Measurements from ENCODE around the gene PARD3. TPM values are rescaled to one million over a fixed set of nuclear protein-coding genes. Genes with fewer than 3 reads are reported as not detected.
"Not testable (repeated sequence)": the region's sequence is repeated elsewhere in the genome, so short reads cannot be mapped to it uniquely, and the experiment has no call there.

PARD3 gene
- total RNA-seq, 1 experiment from 2014 or later = 46.3 TPM

DNA sequence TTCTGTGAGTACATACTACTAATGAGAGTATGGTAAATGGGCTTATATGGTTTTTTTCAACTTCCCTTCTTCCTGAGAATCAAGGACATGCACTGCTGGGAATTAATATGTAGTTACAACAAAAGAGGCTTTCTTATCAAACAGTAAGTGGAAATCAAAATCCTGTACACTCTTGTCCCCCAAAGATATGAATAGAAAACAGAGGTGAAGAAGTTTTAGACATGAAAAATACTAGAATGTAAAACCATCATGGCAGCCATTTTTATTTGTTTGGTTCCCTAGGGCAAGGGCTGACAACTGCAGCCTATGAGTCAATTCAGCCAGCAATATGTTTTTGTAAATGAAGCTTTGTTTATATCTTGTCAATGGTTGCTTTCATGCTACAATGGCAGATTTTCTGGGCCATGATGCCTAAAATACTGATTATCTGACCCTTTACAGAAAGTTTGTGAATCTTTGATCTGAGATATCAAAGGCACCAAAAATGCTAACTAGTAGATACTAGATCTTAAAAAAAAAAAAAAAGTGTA, 422.4 kb downstream of the PARD3 start:
- no peaks in the 10 kb centered on the region for H3K27me3 ChIP-seq (ENCODE audit: insufficient read depth, low read length)
- no peaks in the 10 kb centered on the region for H3K79me2 ChIP-seq (ENCODE audit: insufficient read depth, low read length)
- intact Hi-C loops (cut with micrococcal nuclease) = no loop called here
- no peak overlapping the region for H2AFZ ChIP-seq (ENCODE audit: low read depth, low read length, poor library complexity, severe bottlenecking)
- no peaks in the 10 kb centered on the region for H3K9me3 ChIP-seq (ENCODE audit: control insufficient read depth in 1 of 2, insufficient read depth in 1 of 2, low read depth in 1 of 2, low read length in 2 of 2)
- CTCF ChIA-PET = interaction anchor here (0.9 to 1.0 kb wide), 2 partner anchors 10 to 1200 kb away, joined by 3 read pairs; no protein-coding TSS in a partner anchor
- TF ChIP-seq ZFX (IDR thresholded peaks at IDR 0.05) (no peak), EZH2 (IDR thresholded peaks at IDR 0.05) (no peak), CTCF (IDR thresholded peaks at IDR 0.05 in 2 of 3, conservative IDR thresholded peaks at IDR 0.05 in 1 of 3; ENCODE audit: borderline replicate concordance in 1 of 3, insufficient read depth in 1 of 3, low read depth in 2 of 3, low read length in 2 of 3) (no peak), POLR2A (IDR thresholded peaks at IDR 0.05; ENCODE audit: borderline replicate concordance, extremely low read depth, insufficient read depth, insufficient read length) (no peak), EZH2phosphoT487 (IDR thresholded peaks at IDR 0.05; ENCODE audit: borderline replicate concordance) (no peak), SIN3A (IDR thresholded peaks at IDR 0.05; ENCODE audit: low read depth) (no peak), FOSL1 (IDR thresholded peaks at IDR 0.05; ENCODE audit: low read depth) (no peak), EGR1 (IDR thresholded peaks at IDR 0.05; ENCODE audit: low read depth) (no peak)
- no peaks in the 10 kb centered on the region for H3K9me2 ChIP-seq (ENCODE audit: insufficient read depth)
- RAD21 ChIA-PET (ENCODE audit: low non-redundant PET in 1 of 2, low total read pairs in 2 of 2, uncharacterized antibody in 2 of 2, unreplicated experiment in 2 of 2) = no interaction called here
- no peak overlapping the region for H3K27ac ChIP-seq (ENCODE audit: low read depth, low read length)
- no peak overlapping the region for H3K4me3 ChIP-seq (replicated peaks in 1 of 2; ENCODE audit: low read depth in 1 of 2, low read length in 2 of 2)
- POLR2A ChIA-PET = no interaction called here
- no peaks in the 10 kb centered on the region for H3K4me1 ChIP-seq (ENCODE audit: control insufficient read depth in 1 of 2, insufficient read depth in 2 of 2, low read length in 2 of 2)
- BruUV-seq (replicated peaks) = no TSS peak
- DNase-seq (ENCODE audit: low read depth, low spot score) (no peak), ATAC-seq (no peak)
- H3K36me3 ChIP-seq (ENCODE audit: control insufficient read depth in 1 of 2, insufficient read depth in 2 of 2, low read length in 2 of 2) = no peaks in the 10 kb centered on the region
- no peak overlapping the region for H3K9ac ChIP-seq (ENCODE audit: low read length)
- no peak overlapping the region for H3K4me2 ChIP-seq (ENCODE audit: low read length)
- no peaks in the 10 kb centered on the region for H4K20me1 ChIP-seq (ENCODE audit: insufficient read depth)

DNA sequence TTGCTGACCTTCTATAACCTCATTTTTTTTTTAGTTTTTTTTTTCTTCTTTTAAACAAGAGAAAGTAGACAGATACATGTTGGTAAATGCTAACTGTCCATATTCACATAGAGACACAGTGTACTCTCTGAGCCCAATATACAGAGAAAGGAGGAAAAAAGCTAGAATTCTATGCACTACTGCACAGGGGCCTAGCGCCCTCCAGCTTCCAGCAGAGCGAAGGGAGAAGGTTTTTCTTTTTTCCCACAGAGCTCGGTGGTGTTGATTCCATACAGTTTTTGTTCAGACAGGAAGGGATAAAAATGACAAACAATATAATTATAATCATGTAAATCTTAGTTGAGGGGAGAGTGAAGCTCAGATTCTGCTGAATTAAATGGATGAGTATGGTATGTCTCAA, 423.9 kb downstream of the PARD3 start:
- POLR2A ChIA-PET; H3K27me3 ChIP-seq (ENCODE audit: insufficient read depth, low read length); H3K27ac ChIP-seq (ENCODE audit: low read depth, low read length); H3K79me2 ChIP-seq (ENCODE audit: insufficient read depth, low read length); H3K36me3 ChIP-seq (ENCODE audit: control insufficient read depth in 1 of 2, insufficient read depth in 2 of 2, low read length in 2 of 2); BruUV-seq (replicated peaks); H3K9ac ChIP-seq (ENCODE audit: low read length); DNase-seq (ENCODE audit: low read depth, low spot score); ATAC-seq; H3K4me1 ChIP-seq (ENCODE audit: control insufficient read depth in 1 of 2, insufficient read depth in 2 of 2, low read length in 2 of 2); H3K9me2 ChIP-seq (ENCODE audit: insufficient read depth); H2AFZ ChIP-seq (ENCODE audit: low read depth, low read length, poor library complexity, severe bottlenecking); H4K20me1 ChIP-seq (ENCODE audit: insufficient read depth); intact Hi-C loops (cut with micrococcal nuclease); H3K4me3 ChIP-seq (replicated peaks in 1 of 2; ENCODE audit: low read depth in 1 of 2, low read length in 2 of 2); RAD21 ChIA-PET (ENCODE audit: low non-redundant PET in 1 of 2, low total read pairs in 2 of 2, uncharacterized antibody in 2 of 2, unreplicated experiment in 2 of 2); H3K9me3 ChIP-seq (ENCODE audit: control insufficient read depth in 1 of 2, insufficient read depth in 1 of 2, low read depth in 1 of 2, low read length in 2 of 2); H3K4me2 ChIP-seq (ENCODE audit: low read length): not testable (repeated sequence)
- peak; percentile 41 for TF ChIP-seq RAD21 (IDR thresholded peaks at IDR 0.05; ENCODE audit: low read depth)
- CTCF ChIA-PET = interaction anchor here (0.6 kb wide), 1 partner anchor 266 kb away, joined by 3 read pairs; no protein-coding TSS in a partner anchor

Data from HCT116 (cell line).